GM12878 (cell line): ENCODE measurements around the gene NT5C. TPM values are rescaled to one million over a fixed set of nuclear protein-coding genes. Genes with fewer than 3 reads are reported as not detected.

Source experiments
- ATAC-seq: fragments of 200-7000 bp; cut with Tn5 transposase; 3 replicates; pipeline ENCODE4 v1.9.1; 2020; ENCODE audit warnings: mild to moderate bottlenecking, moderate library complexity
- BruUV-seq: library from RNA; stranded (reverse); fragments of 400-500 nt; replicated peaks from 2 replicates; lab custom pipeline; 2021; lab: Mats Ljungman, UMichigan
- CTCF ChIA-PET: fragments of 300-600 bp; sonication (Branson Sonifier 250); formaldehyde crosslinking; extraction: SDS; loops from one replicate; lab custom pipeline; 2021; ENCODE audit warnings: inconsistent platforms; lab: Yijun Ruan, JAX
- POLR2A ChIA-PET: fragments of 350-600 bp; formaldehyde crosslinking; extraction: SDS; loops from one replicate; lab custom pipeline; 2021; ENCODE audit warnings: inconsistent platforms; lab: Charles Lee
- RAD21 ChIA-PET: fragments of 300-600 bp; sonication (Branson Sonifier 250); formaldehyde crosslinking; loops from one replicate; lab custom pipeline; 2023; ENCODE audit warnings: antibody characterized with exemption; ENCODE audit not compliant: unreplicated experiment; lab: Charles Lee
- SMC1A ChIA-PET: fragments of 300-600 bp; sonication (Branson Sonifier 250); formaldehyde crosslinking; loops from one replicate; lab custom pipeline; 2023; ENCODE audit not compliant: unreplicated experiment, uncharacterized antibody; lab: Charles Lee
- DNase-seq: peaks from one replicate; pipeline ENCODE4 v3.0.0-alpha.2; 2011; ENCODE audit warnings: low read depth, low spot score
- FAIRE-seq: peaks from 3 replicates; lab custom pipeline; 2011; peaks lifted over from hg19 to GRCh38; lab: Jason Lieb, UNC
- H2AFZ ChIP-seq: 2 replicates; pipeline ENCODE4 v1.6.0; 2011; ENCODE audit warnings: low read depth, low read length, control low read depth; ENCODE audit not compliant: control insufficient read depth
- H3K27ac ChIP-seq: 2 replicates; pipeline ENCODE4 v1.5.1; 2011; ENCODE audit warnings: control low read depth; ENCODE audit not compliant: control insufficient read depth, insufficient read depth
- H3K27me3 ChIP-seq, 2 experiments: replicated peaks in 1 of 2; 2 replicates each; pipeline versions ENCODE4 v1.6.0 to v1.6.1; 2011; ENCODE audit warnings: low read length in 1 of 2; ENCODE audit not compliant: control insufficient read depth in 2 of 2, insufficient read depth in 2 of 2
- H3K36me3 ChIP-seq, 2 experiments: 2 replicates each; pipeline ENCODE4 v1.5.1; 2011; ENCODE audit warnings: low read length in 1 of 2; ENCODE audit not compliant: control insufficient read depth in 2 of 2, insufficient read depth in 2 of 2
- H3K4me1 ChIP-seq: 2 replicates; pipeline ENCODE4 v1.6.1; 2011; ENCODE audit warnings: mild to moderate bottlenecking, low read length, moderate library complexity, mixed read lengths; ENCODE audit not compliant: control insufficient read depth, insufficient read depth
- H3K4me2 ChIP-seq: 2 replicates; pipeline ENCODE4 v1.6.0; 2011; ENCODE audit warnings: control low read depth; ENCODE audit not compliant: control insufficient read depth, insufficient read depth
- H3K4me3 ChIP-seq: fragments of 200-600 bp; sonication (generic); 2 replicates; pipeline ENCODE4 v1.5.1; 2016
- H3K79me2 ChIP-seq: 2 replicates; pipeline ENCODE4 v1.6.0; 2011; ENCODE audit warnings: low read length; ENCODE audit not compliant: control insufficient read depth, insufficient read depth
- H3K9ac ChIP-seq: 2 replicates; pipeline ENCODE4 v1.8.0; 2011; ENCODE audit warnings: low read length, control low read depth, mixed read lengths; ENCODE audit not compliant: control insufficient read depth, insufficient read depth
- H3K9me3 ChIP-seq: replicated peaks from 3 replicates; pipeline ENCODE4 v1.5.1; 2011; ENCODE audit warnings: mild to moderate bottlenecking, low read length; ENCODE audit not compliant: control insufficient read depth, insufficient read depth
- H4K20me1 ChIP-seq: 2 replicates; pipeline ENCODE4 v1.6.0; 2011; ENCODE audit not compliant: control insufficient read depth, insufficient read depth
- EGR1 ChIP-seq, 2 experiments: IDR thresholded peaks; 1 replicate in 1 of 2; 2 replicates in 1 of 2; pipeline ENCODE4 v1.6.1; 2011 to 2012; ENCODE audit warnings: low read depth in 2 of 2, low read length in 2 of 2, borderline replicate concordance in 1 of 2, mild to moderate bottlenecking in 1 of 2, moderate library complexity in 1 of 2
- FOS ChIP-seq: IDR thresholded peaks from 3 replicates; pipeline ENCODE4 v1.6.1; 2011; ENCODE audit warnings: borderline replicate concordance; ENCODE audit not compliant: insufficient read length; ENCODE audit errors: extremely low read depth
- KLF5 ChIP-seq: fragments of 450-650 bp; IDR thresholded peaks from 2 replicates; pipeline ENCODE4 v1.6.1; 2014; ENCODE audit warnings: mild to moderate bottlenecking; ENCODE audit not compliant: partially characterized antibody
- NFYB ChIP-seq: IDR thresholded peaks from 2 replicates; pipeline ENCODE4 v1.6.1; 2011; ENCODE audit warnings: low read depth, mild to moderate bottlenecking, low read length, improper control_type of control experiment, moderate library complexity; ENCODE audit not compliant: insufficient read depth
- SIN3A ChIP-seq: IDR thresholded peaks from 2 replicates; pipeline ENCODE4 v1.6.1; 2012; ENCODE audit warnings: low read depth, low read length, improper control_type of control experiment
- TARDBP ChIP-seq: IDR thresholded peaks from 2 replicates; pipeline ENCODE4 v1.6.1; 2016; ENCODE audit warnings: borderline replicate concordance
- TCF12 ChIP-seq: IDR thresholded peaks from 2 replicates; pipeline ENCODE4 v1.6.1; 2011; ENCODE audit warnings: low read depth, mild to moderate bottlenecking, low read length
- YY1 ChIP-seq: IDR thresholded peaks from 2 replicates; pipeline ENCODE4 v1.6.1; 2011; ENCODE audit warnings: low read depth, mild to moderate bottlenecking, low read length
- WGBS: methylation state at CpG from one replicate; pipeline ENCODE4 v1.1.6; 2016; ENCODE audit warnings: low lambda C conversion rate; ENCODE audit not compliant: insufficient replicate concordance, insufficient coverage; ENCODE audit errors: missing lambda C conversion rate; 5-methylcytosine and 5-hydroxymethylcytosine counted together
- in situ Hi-C: fragments of 300-500 bp; cut with MboI; formaldehyde crosslinking; loops from 9 replicates; pipeline ENCODE4 v1.14.3; 2018; ENCODE audit warnings: mixed read lengths
- intact Hi-C: fragments of 100-400 bp; cut with micrococcal nuclease; formaldehyde crosslinking; loops from one replicate; pipeline ENCODE4 v1.14.2; 2022; ENCODE audit not compliant: unreplicated experiment
- polyA plus RNA-seq, 11 experiments: library from polyadenylated mRNA; depleted of rRNA in 4 of 11; unstranded in 6 of 11; stranded (reverse) in 5 of 11; fragments of >200 nt; fragmentation: Nextera tagmentation in 4 of 11; fragmentation: Illumina TruSeq in 1 of 11; extraction: Ambion mirVana in 4 of 11; extraction: Trizol in 1 of 11; gene quantifications; 1 replicate in 1 of 11; 2 replicates in 10 of 11; pipeline versions ENCODE4 v1.2.1 to v1.2.3, GENCODE V29; 2011 to 2016; ENCODE audit warnings: inconsistent platforms in 2 of 11, missing spikeins in 2 of 11, low read depth in 1 of 11
- total RNA-seq, 4 experiments: library from RNA; depleted of rRNA in 3 of 4; stranded (reverse); fragments of >200 nt in 3 of 4; fragmentation: Illumina TruSeq in 1 of 4; extraction: Trizol in 1 of 4; gene quantifications; 2 replicates each; pipeline versions ENCODE4 v1.2.1 to v1.2.3, GENCODE V29; 2013 to 2021
- TF ChIP-seq, protein P1 (sequence below): IDR thresholded peaks from 2 replicates; pipeline ENCODE4 v1.6.1; 2012; ENCODE audit warnings: improper control_type of control experiment, low read depth, low read length; ENCODE audit not compliant: insufficient replicate concordance
- TF ChIP-seq, protein P2 (sequence below): fragments of 150-350 bp; IDR thresholded peaks from 2 replicates; pipeline ENCODE4 v1.6.1; 2016; ENCODE audit warnings: low read depth, low read length
- TF ChIP-seq, protein P3 (sequence below): IDR thresholded peaks from 2 replicates; pipeline ENCODE4 v1.6.1; 2011; ENCODE audit warnings: borderline replicate concordance, low read depth, mild to moderate bottlenecking, moderate library complexity, mixed read lengths, low read length; ENCODE audit not compliant: insufficient read depth; ENCODE audit errors: extremely low read length

The NT5C gene
- total and polyA plus RNA-seq, 10 of the 15 experiments (the other 5 are each of a cell fraction or from before 2014, with no cell fraction given) = 3.7 to 158 (median 63.9) TPM

DNA sequence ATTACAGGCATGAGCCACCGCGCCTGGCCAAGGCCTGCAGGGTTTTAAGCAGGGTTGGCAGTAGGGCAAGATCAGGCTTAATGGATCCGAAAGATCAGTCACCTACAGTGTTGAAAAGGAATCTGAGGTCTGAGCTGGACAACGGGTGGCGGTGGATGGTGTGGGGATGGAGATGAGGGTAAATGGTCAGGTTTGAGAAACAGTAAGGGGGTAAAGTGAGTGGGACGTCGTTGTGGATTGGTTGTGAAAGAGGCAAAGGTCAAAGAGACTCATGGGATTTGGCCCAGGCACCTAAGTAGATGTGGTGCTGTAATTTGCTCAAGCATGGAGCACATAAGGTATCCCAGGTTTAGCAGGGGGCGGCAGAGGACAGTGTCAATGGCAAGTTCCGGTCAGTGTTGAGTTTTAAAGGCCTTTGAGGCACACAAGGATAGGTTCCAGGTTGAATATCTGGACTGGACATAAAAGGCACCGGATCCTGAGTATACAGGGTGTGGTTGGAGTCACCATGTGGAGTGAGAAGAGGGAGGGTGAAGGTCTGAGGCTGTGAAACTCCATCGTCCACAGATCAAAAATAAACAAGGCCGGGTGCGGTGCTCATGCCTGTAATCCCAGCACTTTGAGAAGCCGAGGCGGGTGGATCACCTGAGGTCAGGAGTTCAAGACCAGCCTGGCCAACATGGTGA lies 44.9 kb downstream of the NT5C start:
- no peaks in the 10 kb centered on the region for H3K27me3 ChIP-seq
- RAD21 ChIA-PET = interaction anchor here (1.7 kb wide), 1 partner anchor 8 kb away, joined by 9 read pairs; no protein-coding TSS in a partner anchor
- no peaks in the 10 kb centered on the region for H3K79me2 ChIP-seq
- peak; percentile 31 for FAIRE-seq
- in situ Hi-C loops (no loop called here), intact Hi-C loops (no loop called here)
- no peak for DNase-seq
- no peak overlapping the region for H3K4me3 ChIP-seq
- 84% methylated on average over 15 of the region's 15 CpGs for WGBS
- SMC1A ChIA-PET = interaction anchor here (0.9 kb wide), 1 partner anchor 75 kb away, joined by 3 read pairs; no protein-coding TSS in a partner anchor
- no TSS peak for BruUV-seq
- no peaks in the 10 kb centered on the region for H3K9me3 ChIP-seq
- ATAC-seq = no peak
- no peak overlapping the region for H3K27ac ChIP-seq
- CTCF ChIA-PET = interaction anchor here (0.6 to 3.1 kb wide), 4 partner anchors 14 to 697 kb away, joined by 3 to 12 read pairs (median 4); no protein-coding TSS in a partner anchor
- POLR2A ChIA-PET = interaction anchor here (3.1 kb wide), 1 partner anchor 9 kb away, joined by 15 read pairs; no protein-coding TSS in a partner anchor
- no peaks in the 10 kb centered on the region for H4K20me1 ChIP-seq
- no peak overlapping the region; the same call in 1 of the 2 replicates for H3K4me2 ChIP-seq
- H3K36me3 ChIP-seq = no peaks in the 10 kb centered on the region
- H2AFZ ChIP-seq = no peak overlapping the region
- no peak overlapping the region; the same call in 1 of the 2 replicates for H3K9ac ChIP-seq
- H3K4me1 ChIP-seq = peaks cover 13% of the 10 kb centered on the region
- TF ChIP-seq FOS (no peak), NFYB (no peak), KLF5 (no peak), SIN3A (no peak), YY1 (no peak), EGR1 (IDR thresholded peaks at IDR 0.05; ENCODE audit: borderline replicate concordance in 1 of 2, low read depth in 2 of 2, low read length in 2 of 2) (no peak), TCF12 (no peak), TARDBP (no peak)
- TF ChIP-seq, protein P1, sequence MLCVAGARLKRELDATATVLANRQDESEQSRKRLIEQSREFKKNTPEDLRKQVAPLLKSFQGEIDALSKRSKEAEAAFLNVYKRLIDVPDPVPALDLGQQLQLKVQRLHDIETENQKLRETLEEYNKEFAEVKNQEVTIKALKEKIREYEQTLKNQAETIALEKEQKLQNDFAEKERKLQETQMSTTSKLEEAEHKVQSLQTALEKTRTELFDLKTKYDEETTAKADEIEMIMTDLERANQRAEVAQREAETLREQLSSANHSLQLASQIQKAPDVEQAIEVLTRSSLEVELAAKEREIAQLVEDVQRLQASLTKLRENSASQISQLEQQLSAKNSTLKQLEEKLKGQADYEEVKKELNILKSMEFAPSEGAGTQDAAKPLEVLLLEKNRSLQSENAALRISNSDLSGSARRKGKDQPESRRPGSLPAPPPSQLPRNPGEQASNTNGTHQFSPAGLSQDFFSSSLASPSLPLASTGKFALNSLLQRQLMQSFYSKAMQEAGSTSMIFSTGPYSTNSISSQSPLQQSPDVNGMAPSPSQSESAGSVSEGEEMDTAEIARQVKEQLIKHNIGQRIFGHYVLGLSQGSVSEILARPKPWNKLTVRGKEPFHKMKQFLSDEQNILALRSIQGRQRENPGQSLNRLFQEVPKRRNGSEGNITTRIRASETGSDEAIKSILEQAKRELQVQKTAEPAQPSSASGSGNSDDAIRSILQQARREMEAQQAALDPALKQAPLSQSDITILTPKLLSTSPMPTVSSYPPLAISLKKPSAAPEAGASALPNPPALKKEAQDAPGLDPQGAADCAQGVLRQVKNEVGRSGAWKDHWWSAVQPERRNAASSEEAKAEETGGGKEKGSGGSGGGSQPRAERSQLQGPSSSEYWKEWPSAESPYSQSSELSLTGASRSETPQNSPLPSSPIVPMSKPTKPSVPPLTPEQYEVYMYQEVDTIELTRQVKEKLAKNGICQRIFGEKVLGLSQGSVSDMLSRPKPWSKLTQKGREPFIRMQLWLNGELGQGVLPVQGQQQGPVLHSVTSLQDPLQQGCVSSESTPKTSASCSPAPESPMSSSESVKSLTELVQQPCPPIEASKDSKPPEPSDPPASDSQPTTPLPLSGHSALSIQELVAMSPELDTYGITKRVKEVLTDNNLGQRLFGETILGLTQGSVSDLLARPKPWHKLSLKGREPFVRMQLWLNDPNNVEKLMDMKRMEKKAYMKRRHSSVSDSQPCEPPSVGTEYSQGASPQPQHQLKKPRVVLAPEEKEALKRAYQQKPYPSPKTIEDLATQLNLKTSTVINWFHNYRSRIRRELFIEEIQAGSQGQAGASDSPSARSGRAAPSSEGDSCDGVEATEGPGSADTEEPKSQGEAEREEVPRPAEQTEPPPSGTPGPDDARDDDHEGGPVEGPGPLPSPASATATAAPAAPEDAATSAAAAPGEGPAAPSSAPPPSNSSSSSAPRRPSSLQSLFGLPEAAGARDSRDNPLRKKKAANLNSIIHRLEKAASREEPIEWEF = no peak
- TF ChIP-seq, protein P2, sequence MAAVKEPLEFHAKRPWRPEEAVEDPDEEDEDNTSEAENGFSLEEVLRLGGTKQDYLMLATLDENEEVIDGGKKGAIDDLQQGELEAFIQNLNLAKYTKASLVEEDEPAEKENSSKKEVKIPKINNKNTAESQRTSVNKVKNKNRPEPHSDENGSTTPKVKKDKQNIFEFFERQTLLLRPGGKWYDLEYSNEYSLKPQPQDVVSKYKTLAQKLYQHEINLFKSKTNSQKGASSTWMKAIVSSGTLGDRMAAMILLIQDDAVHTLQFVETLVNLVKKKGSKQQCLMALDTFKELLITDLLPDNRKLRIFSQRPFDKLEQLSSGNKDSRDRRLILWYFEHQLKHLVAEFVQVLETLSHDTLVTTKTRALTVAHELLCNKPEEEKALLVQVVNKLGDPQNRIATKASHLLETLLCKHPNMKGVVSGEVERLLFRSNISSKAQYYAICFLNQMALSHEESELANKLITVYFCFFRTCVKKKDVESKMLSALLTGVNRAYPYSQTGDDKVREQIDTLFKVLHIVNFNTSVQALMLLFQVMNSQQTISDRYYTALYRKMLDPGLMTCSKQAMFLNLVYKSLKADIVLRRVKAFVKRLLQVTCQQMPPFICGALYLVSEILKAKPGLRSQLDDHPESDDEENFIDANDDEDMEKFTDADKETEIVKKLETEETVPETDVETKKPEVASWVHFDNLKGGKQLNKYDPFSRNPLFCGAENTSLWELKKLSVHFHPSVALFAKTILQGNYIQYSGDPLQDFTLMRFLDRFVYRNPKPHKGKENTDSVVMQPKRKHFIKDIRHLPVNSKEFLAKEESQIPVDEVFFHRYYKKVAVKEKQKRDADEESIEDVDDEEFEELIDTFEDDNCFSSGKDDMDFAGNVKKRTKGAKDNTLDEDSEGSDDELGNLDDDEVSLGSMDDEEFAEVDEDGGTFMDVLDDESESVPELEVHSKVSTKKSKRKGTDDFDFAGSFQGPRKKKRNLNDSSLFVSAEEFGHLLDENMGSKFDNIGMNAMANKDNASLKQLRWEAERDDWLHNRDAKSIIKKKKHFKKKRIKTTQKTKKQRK = no peak
- TF ChIP-seq, protein P3, sequence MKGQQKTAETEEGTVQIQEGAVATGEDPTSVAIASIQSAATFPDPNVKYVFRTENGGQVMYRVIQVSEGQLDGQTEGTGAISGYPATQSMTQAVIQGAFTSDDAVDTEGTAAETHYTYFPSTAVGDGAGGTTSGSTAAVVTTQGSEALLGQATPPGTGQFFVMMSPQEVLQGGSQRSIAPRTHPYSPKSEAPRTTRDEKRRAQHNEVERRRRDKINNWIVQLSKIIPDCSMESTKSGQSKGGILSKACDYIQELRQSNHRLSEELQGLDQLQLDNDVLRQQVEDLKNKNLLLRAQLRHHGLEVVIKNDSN = no peak
